Heart left ventricle (tissue), 16 donors: ENCODE measurements around the gene JAGN1. TPM values are rescaled to one million over a fixed set of nuclear protein-coding genes. Genes with fewer than 3 reads are reported as not detected.
"Not testable (repeated sequence)": the region's sequence is repeated elsewhere in the genome, so short reads cannot be mapped to it uniquely, and the experiment has no call there.

Experiments used
- ATAC-seq, 4 donors: fragments of 200-7000 bp; cut with Tn5 transposase; one replicate each; pipeline ENCODE4 v1.9.1; 2020 to 2022; ENCODE audit warnings: moderate library complexity in 4 of 4, mild to moderate bottlenecking in 3 of 4, moderate number of reproducible peaks in 1 of 4
- DNase-seq, 5 donors: peaks; one replicate each; pipeline ENCODE4 v3.0.0-alpha.2; 2020
- H3K27ac ChIP-seq, 12 donors: fragments of 200-600 bp; sonication (generic) in 4 of 12; one replicate each; pipeline versions ENCODE4 v1.5.0 to v1.8.0; 2016 to 2022; ENCODE audit warnings: mild to moderate bottlenecking in 2 of 12
- H3K27me3 ChIP-seq, 9 donors: fragments of 200-600 bp; sonication (generic) in 2 of 9; one replicate each; pipeline versions ENCODE4 v1.5.1 to v1.8.0; 2016 to 2022; ENCODE audit warnings: mild to moderate bottlenecking in 3 of 9
- H3K36me3 ChIP-seq, 9 donors: fragments of 200-600 bp; sonication (generic) in 2 of 9; one replicate each; pipeline versions ENCODE4 v1.5.0 to v1.8.0; 2018 to 2022; ENCODE audit warnings: mild to moderate bottlenecking in 2 of 9
- H3K4me1 ChIP-seq, 12 donors: fragments of 200-600 bp; sonication (generic) in 4 of 12; one replicate each; pipeline versions ENCODE4 v1.5.0 to v1.8.0; 2016 to 2022; ENCODE audit warnings: mild to moderate bottlenecking in 3 of 12
- H3K4me3 ChIP-seq, 12 donors: fragments of 200-600 bp; sonication (generic) in 4 of 12; one replicate each; pipeline versions ENCODE4 v1.5.0 to v1.8.0; 2017 to 2022; ENCODE audit warnings: mild to moderate bottlenecking in 9 of 12, moderate library complexity in 4 of 12
- H3K9me3 ChIP-seq, 12 donors: fragments of 200-600 bp; sonication (generic) in 4 of 12; one replicate each; pipeline versions ENCODE4 v1.5.0 to v1.8.0; 2016 to 2022; ENCODE audit warnings: mild to moderate bottlenecking in 1 of 12
- POLR2A ChIP-seq, 2 donors: fragments of 450-650 bp; IDR thresholded peaks; one replicate each; pipeline ENCODE4 v1.6.1; 2017; ENCODE audit warnings: antibody characterized with exemption in 2 of 2, mild to moderate bottlenecking in 2 of 2, moderate library complexity in 2 of 2
- WGBS, 4 donors: extraction: QIAGEN DNeasy Blood & Tissue Kit in 2 of 4; methylation state at CpG; one replicate each; pipeline versions ENCODE4 v1.1.5 to v1.1.7; 2013 to 2018; 5-methylcytosine and 5-hydroxymethylcytosine counted together
- intact Hi-C, 10 donors: fragments of 100-400 bp; cut with DNase I; formaldehyde crosslinking; loops; one replicate each; pipeline versions ENCODE4 v1.11.1 to v1.14.2; 2022
- polyA plus RNA-seq, 2 donors: library from polyadenylated mRNA; stranded (reverse); fragments of 200-250 nt; gene quantifications; one replicate each; pipeline ENCODE4 v1.2.3, GENCODE V29; 2013
- total RNA-seq, 9 donors: library from RNA; depleted of rRNA in 2 of 9; stranded (reverse); fragments of >200 nt in 2 of 9; fragmentation: NEBNext Ultra II Directional in 3 of 9; extraction: Animal tissue kit (Norgen Biotek cat#: 25700) in 3 of 9; gene quantifications; one replicate each; pipeline versions ENCODE4 v1.1.0 to v1.2.4, GENCODE V29; 2016 to 2023
- TF ChIP-seq, protein P1 (sequence below), 12 donors: fragments of 200-600 bp; sonication (generic) in 4 of 12; IDR thresholded peaks; one replicate each; pipeline versions ENCODE4 v1.5.0 to v1.8.0; 2018 to 2022; ENCODE audit warnings: antibody characterized with exemption in 12 of 12, mild to moderate bottlenecking in 5 of 12
- donor health status: ischemic (EF 13 %, LVEDD 7.1; RV severe dilation, severe dysfunction).
- donor health status: healthy with polysubstance abuse.
- donor health status: DM: no; HTN: yes; CAD: no.
- donor health status: DM: no; HTN: no; CAD: no.
- donor health status: ischemic (EF 25% LVEDD 6.9; RV normal size, moderate dysfunction).
- donor health status: ischemic (EF 25% LVEDD 5.7; RV mildly dilated, moderate dysfunction).
- donor health status: healthy.
- donor health status: DM: yes; HTN: yes; CAD: no.
- donor health status: ischemic (EF 35%, LVEDD 5.7; RV mildly dilated, moderate dysfunction).
- donor health status: nonischemic (EF 11% LVEDD 7.7; RV severe dilation, severe dysfunction).
- donor health status: DM: yes; HTN: yes; CAD: no.
- donor health status: PGD.
- donor health status: ischemic (EF 29% LVEDD 5.4; RV normal size, mild dysfunction).
- donor health status: nonischemic (EF 23%, LVEDD 6.1; RV moderate dilation, normal function).

JAGN1 gene
- total and polyA plus RNA-seq, 11 donors, result 15.1 to 77.3 (median 21.2) TPM

DNA sequence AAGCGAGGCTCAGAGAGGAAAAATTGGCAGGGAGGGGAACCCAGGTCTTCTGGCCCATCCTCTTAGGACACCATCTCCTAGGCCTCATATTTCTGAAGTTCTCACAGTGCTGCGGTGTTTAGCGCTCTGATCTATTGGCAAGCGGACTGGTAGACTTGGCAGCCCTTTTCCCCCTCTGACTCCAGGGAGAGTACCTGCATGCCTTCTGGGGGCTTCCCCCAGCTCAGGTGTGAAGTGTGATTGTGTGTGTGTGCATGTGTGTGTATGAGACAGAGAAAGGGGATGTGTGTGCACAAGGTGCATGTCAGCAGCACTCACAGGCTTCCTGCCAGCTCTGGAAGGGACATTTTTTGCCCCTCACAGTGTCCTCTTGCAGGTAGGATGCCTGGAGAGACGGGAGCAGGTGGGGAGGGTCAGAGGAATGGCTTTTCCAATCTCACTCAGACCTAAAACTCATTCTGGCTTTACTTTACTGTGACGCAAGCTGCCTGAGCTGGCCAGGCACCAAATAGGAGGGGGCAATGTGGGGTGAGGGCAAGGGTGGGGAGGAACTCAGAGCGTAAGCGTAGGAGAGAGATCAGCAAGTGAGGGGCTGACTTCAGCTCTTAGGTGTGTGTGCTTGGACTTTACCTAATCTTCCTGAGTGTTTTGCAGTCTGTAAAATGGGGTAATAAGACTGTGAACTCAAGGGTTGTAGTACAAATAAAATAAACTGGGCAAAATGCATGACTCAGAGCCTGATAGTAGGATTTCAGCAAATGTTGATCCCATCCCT lies 8.2 kb downstream of the JAGN1 start:
- ATAC-seq (peak in 1 of 4 donors; percentile 23), DNase-seq (no peak)
- WGBS, 4 donors, result 83 to 90% (median 85%) methylated on average over 8 of the region's 8 CpGs
- Histone ChIP-seq H3K36me3 (peaks cover 0 to 10% (median 4%) of the 10 kb centered on the region in 9 donors), H3K27me3 (no peaks in the 10 kb centered on the region), H3K9me3 (no peaks in the 10 kb centered on the region), H3K4me3 (no peak overlapping the region), H3K4me1 (peaks cover 0 to 29% (median 7%) of the 10 kb centered on the region in 12 donors), H3K27ac (no peak overlapping the region)
- intact Hi-C loops, result no loop called here
- TF ChIP-seq, protein P1, sequence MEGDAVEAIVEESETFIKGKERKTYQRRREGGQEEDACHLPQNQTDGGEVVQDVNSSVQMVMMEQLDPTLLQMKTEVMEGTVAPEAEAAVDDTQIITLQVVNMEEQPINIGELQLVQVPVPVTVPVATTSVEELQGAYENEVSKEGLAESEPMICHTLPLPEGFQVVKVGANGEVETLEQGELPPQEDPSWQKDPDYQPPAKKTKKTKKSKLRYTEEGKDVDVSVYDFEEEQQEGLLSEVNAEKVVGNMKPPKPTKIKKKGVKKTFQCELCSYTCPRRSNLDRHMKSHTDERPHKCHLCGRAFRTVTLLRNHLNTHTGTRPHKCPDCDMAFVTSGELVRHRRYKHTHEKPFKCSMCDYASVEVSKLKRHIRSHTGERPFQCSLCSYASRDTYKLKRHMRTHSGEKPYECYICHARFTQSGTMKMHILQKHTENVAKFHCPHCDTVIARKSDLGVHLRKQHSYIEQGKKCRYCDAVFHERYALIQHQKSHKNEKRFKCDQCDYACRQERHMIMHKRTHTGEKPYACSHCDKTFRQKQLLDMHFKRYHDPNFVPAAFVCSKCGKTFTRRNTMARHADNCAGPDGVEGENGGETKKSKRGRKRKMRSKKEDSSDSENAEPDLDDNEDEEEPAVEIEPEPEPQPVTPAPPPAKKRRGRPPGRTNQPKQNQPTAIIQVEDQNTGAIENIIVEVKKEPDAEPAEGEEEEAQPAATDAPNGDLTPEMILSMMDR (IDR thresholded peaks at IDR 0.05), result no peak
- TF ChIP-seq POLR2A (IDR thresholded peaks at IDR 0.05), result no peak

- intact Hi-C loops, result no loop called here
- Histone ChIP-seq H3K9me3 (no peaks in the 10 kb centered on the region), H3K4me1 (peaks cover 0 to 23% (median 7%) of the 10 kb centered on the region in 12 donors), H3K4me3 (no peak overlapping the region), H3K36me3 (peaks cover 0 to 4% (median 0%) of the 10 kb centered on the region in 9 donors), H3K27me3 (no peaks in the 10 kb centered on the region), H3K27ac (no peak overlapping the region)
- TF ChIP-seq POLR2A (IDR thresholded peaks at IDR 0.05), result no peak
- TF ChIP-seq, protein P1 (IDR thresholded peaks at IDR 0.05), result no peak
- ATAC-seq (no peak), DNase-seq (no peak)
- 63 to 72% (median 70%) methylated on average over 3 of the region's 3 CpGs for WGBS, 4 donors
Measured at GRCh38 chr3:9899289-9899791, 8.9 kb downstream of the JAGN1 start.

DNA sequence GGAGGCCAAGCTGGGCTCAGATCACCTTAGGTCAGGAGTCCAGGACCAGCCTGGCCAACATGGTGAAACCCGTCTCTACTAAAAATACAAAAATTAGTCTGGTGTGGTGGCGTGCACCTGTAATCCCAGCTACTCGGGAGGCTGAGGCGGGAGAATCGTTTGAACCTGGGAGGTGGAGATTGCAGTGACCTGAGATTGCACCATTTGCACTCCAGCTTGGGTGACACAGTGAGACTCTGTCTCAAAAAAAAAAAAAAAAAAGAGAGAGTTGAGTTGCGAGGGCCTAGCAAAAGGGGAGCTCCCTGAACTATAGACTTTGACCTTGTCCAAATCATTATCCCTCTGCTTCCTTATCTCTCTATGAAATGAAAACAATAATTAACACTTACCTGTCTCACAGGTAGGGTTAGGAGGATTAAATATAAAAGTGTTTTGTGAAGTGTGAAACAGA lies 10.6 kb downstream of the JAGN1 start:
- DNase-seq, intact Hi-C loops, H3K36me3 ChIP-seq, H3K27ac ChIP-seq, H3K9me3 ChIP-seq, H3K27me3 ChIP-seq, ATAC-seq, H3K4me3 ChIP-seq: not testable (repeated sequence)
- H3K4me1 ChIP-seq, result peaks cover 0 to 23% (median 7%) of the 10 kb centered on the region in 12 donors
- 96 to 100% (median 96%) methylated on average over 6 of the region's 6 CpGs for WGBS, 4 donors

DNA sequence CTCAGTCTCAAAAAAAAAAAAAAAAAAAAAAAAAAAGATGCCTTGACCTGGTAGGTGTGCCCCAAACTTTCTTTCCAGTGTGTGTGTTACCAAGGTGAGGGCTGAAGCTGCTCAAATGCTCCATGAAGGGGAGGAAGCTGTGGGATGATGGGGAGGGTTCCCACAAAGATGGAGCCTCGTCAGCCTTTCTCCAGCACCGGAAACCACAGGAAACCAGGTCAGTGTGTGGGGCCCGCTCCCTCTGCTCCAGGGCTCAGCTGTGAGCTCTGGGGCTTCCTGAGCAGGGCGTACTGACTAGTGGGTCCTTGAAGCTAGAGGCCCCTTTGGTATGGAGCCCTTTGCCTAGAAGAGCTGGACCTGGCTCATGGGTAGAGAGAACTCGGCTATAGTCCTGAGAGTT lies 11.6 kb downstream of the JAGN1 start:
- no peaks in the 10 kb centered on the region for H3K27me3 ChIP-seq
- intact Hi-C loops, result no loop called here
- H3K27ac ChIP-seq, result no peak overlapping the region
- no peaks in the 10 kb centered on the region for H3K9me3 ChIP-seq
- no peaks in the 10 kb centered on the region for H3K36me3 ChIP-seq
- DNase-seq (no peak), ATAC-seq (no peak)
- H3K4me3 ChIP-seq, result no peak overlapping the region
- peaks cover 0 to 23% (median 7%) of the 10 kb centered on the region in 12 donors for H3K4me1 ChIP-seq
- WGBS, 4 donors, result 63 to 81% (median 72%) methylated on average over 5 of the region's 5 CpGs
- no peak for TF ChIP-seq POLR2A (IDR thresholded peaks at IDR 0.05)
- TF ChIP-seq, protein P1 (IDR thresholded peaks at IDR 0.05), result no peak
